ENCODE results near the gene OXCT2.
"Not testable (repeated sequence)": the region's sequence is repeated elsewhere in the genome, so short reads cannot be mapped to it uniquely, and the experiment has no call there.

OXCT2 gene

DNA sequence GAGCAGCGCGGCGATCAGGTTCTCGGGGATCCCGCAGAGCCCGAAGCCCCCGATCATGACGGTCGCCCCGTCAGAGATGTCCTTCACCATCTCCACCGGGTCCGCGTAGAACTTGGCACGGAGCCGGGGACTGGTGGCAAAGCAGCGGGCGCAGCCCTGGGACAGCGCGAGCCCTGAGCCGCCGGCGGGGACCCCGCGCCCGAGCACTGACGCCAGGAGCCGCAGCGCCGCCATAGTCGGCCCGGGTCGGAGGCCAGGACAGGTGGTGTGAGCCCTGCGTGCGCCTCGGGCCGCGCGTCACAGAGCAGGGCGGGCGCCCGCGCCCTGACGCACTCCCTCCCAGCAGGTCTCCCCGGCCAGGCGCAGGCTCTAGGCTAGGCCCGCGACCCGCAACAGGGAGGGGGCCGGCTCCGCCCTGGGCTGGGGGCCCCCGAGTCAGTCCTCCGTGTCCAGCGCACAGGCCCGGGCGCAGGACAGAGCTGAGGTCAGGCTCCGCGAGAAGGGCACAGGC lies at the start of gene OXCT2:
TSS of gene OXCT2 (minus strand) at position 327 of the 511 bp plus-strand sequence. CDS start at position 234, 93 bp downstream.
- not testable (repeated sequence) for FAIRE-seq

DNA sequence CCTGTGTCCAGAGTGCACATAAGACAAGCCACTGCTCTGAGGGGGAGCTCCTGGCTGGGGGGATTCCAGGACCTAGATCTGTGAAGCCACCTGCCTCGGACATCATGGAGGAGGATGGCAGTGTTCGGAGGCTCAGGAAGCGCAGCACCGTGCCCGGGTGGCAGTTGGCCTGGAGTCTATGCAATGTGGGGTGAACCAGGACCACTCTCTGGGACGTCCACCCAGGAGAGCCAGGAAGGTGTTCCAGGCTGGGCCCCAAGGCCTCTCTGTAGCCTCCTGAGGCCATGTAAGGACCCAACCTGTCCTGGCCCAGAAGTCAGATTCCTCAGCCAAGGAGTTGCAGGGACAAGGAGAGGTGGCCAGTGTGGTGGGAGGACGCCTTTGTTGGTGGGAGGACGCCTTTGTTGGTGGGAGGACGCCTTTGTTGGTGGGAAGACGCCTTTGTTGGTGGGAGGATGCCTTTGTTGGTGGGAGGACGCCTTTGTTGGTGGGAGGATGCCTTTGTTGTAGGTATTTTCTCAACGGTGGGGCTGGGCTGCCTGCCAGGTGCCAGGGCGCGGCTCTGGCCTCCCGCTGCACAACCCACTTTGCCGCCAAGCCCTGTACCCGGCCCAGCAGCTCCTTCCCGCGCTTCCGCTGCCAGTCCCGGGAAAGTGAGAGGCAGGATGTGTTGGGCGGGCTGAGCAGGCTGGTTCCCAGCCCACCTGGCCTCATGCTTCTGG lies 48.1 kb upstream of the OXCT2 start:
- FAIRE-seq = no peak

DNA sequence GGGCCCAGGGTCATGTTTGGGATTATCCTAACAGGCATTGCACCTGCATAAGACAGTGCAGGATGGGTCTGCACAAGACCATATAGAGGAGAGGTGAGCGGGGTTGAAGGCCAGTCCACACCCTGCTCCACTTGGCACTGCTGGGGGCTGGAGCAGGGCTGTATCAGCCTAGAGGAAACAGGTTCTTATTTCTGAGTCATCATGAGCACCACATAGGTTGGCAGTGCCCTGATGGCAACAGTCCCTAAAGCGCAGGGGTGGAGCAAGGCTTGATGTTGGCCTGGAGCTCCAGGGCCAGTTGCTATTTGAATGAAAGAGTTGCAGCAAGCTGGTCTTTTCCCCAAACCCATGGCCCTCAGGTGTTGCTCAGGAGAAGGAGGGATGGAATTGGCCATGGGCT lies 47.3 kb upstream of the OXCT2 start:
- FAIRE-seq = no peak

DNA sequence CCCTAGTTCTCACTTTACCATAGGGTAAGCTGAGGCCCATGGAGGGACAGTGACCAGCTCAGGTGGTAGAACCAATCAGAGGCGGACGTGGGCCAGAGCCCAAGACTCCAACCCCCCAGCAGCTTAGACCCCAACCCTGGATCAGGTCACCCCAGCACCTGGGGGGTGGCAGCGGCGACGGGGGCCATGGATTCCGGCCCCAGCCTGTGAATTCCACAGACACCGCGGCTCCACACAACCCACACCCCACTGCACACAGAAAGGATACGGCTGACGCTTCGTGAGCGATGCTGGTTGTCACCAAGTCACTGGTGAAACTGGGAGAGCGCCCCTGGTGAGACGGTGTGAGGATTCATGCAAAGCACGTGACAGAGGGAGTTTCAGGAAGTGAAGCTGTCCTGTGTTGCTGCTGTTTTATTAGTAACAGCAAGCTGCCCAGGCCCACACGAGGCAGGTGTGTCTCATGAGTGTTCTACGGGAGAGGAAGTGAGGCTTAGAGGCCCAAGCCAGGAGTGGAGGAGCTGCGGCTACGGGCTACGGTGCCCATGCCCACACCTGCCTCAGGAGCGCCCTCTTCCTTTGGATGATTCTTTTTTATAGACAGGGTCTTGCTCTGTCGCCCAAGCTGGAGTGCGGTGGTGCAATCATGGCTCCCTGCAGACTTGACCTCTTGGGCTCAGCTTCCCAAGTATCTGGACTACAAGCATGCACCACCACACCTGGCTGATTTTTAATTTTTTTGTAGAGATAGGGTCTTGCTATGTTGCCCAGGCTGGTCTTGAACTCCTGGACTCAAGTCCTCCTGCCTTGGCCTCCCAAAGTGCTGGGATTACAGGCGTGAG lies 46.2 kb upstream of the OXCT2 start:
- peak; percentile 60 for FAIRE-seq

DNA sequence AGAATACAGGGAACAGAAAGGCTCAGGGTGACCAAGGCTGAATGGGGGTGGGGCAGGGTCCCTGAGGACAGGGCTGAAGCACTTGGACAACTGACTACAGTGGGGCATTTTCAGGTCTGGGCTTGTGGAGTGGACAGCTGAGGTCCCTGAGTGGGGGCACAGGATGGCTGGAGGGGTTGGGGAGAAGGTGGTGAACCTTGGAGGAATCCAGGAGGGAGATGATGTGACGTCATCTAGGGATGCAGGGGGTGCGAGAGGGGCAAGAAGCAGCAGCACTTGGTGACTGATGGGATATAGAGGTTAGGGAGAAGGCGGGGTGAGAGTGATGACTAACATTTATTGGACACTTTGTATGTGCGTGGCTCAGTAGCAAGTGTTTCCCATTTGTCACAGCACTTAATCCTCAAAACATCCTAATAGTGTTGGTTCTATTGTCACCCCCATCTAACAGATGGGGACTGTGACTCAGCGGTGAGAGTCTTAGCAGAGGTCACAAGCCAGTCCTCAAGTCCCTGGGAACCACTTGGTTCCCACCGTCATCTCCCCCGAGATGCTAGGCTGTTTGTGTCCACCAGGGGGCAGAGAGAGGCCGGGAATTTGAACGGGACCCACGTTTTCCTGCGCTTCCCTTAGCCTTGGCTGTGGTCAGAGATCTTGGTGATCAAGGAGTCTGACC lies 45.4 kb upstream of the OXCT2 start:
- FAIRE-seq = peak; percentile 47

DNA sequence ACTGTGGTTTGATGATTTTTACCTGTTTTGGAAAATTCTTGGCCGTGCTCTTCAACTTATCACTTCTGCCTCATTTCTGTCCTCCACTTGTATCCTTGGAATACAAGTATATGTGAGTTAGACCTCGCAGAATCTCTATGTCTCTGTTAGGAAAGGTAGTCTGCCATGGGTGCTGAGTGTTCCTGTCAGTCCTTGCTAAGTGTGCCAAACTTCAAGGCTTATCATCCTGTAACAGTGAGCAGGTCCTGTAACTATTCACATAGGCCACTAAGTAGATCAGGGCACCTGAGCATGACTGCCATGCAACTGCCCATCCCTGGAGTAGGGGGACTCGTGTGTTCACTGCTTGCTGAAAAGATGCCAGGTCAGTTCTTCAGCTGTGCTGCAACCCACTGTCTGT lies 41.8 kb upstream of the OXCT2 start:
- no peak for FAIRE-seq

DNA sequence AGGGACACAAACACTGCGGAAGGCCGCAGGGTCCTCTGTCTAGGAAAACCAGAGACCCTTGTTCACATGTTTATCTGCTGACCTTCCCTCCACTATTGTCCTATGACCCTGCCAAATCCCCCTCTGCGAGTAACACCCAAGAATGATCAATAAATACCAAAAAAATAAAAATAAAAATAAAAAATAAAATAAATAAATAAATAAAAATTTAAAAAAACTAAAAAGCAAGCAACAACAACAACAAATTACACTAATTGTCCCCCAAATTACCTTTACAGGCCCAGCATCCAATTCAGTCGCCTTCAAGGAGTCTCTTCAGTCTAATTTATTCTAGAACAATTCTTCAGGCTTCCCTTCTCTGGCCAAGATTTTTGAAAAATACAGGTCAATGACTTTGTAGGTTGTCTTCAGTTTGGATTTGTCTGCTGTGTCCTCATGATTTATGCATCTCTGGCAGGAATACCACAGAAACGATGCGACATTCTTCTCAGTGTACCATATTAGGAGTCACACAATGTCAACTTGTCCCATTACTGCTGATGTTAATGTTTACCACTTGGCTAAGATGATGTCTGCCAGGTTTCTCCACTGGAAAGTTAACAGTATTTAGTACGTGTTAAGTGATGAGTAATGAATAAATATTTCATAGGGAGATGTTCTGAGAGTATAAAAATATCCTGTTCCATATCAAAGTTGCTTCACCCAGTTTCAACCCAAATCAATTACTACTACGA lies 37.8 kb upstream of the OXCT2 start:
- no peak for FAIRE-seq

DNA sequence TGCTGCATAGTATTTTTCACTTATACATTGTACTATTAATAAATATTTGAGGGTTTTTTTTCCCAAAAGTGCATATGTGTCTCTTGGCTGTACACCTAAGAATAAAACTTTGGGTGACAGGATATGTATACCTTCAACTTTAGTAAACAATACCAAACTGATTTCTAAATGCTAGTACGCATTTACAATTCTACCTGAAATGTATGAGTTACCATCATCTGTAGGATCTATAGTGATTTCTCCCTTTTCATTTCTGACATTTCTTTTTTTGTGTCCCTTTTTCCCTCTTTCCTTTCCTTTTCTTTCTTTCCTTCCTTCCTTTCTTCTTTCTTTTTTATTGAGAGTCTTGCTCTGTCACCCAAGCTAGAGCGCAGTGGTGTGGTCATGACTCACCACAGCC lies 34.2 kb upstream of the OXCT2 start:
- no peak for FAIRE-seq

DNA sequence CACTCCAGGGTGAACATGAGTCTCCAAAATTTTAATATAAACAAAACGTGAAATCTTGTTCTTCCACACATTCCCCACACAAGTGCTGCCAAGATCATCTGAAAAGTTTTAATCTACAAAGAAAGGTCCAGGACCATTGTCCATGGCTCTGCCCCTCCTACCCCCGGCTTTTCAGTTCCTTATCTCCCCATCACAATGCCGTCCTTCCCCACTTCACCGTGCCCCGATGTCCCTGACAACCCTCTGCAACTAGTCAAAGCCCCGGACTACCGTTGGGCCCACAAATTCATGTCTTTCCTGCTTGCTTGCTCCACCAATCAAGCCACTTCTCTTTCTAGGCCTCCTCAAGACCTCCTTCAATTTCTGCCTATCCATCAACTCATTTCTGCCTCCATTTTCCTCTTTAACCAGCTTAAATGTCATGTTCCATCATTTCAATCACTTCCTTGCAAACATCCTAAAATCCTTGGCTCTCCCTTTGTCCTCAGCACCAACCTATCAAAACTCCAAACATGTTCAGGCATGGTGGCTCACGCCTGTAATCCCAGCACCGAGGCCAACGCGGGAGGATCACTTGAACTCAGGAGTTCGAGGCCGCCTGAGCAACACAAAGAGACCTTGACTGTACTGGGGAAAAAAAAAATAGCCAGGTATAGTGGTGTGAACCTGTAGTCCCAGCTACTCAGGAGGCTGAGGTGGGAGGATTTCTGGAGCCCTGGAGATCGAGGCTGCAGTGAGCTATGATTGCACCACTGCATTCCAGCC lies 31.5 kb upstream of the OXCT2 start:
- no peak for FAIRE-seq

DNA sequence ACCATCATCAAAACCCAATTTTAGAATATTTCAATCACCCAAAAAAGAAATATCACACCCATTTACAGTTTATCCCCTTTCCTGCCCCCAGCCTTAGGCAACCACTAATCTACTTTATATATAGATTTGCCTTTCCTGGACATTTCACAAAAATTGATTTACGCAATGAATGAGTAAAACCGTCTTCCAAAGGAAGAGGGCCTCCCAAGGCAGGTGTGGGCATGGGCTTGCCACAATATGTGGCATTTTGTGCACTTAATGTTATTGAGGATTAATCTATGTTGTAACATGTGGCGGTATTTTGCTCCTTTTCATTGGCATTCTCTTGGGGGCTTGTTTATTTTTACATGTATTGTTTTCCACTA lies 29.3 kb upstream of the OXCT2 start:
- FAIRE-seq = no peak

DNA sequence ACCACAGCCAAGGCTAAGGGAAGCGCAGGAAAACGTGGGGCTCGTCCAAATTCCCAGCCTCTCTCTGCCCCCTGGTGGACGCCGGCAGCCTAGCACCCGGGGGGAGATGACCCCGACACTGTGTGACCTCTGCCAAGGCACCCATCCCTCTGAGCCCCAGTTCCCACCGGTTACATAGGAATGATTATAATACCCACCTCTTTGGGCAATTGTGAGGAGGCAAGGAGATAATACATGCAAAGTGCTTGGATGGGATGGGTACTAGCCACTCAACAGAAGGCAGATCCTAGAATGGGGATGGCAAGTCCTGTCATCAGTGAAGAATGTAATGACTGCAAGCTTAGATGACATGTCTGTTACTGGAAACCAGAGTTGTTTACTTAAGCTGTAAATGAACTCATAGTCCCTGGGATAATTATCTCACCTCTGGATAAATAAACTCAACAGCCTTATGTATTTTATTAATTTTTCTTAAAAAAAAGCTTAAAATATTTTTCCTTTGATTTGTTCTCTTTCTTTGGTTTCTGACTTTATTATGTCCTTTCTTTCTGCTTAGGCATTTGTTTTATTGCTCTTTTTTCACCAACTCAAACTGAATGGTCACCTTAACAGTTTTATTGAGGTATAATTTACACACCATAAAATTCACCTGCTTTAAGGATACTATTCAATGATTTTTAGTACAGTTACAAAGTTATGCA lies 28.8 kb upstream of the OXCT2 start:
- no peak for FAIRE-seq

DNA sequence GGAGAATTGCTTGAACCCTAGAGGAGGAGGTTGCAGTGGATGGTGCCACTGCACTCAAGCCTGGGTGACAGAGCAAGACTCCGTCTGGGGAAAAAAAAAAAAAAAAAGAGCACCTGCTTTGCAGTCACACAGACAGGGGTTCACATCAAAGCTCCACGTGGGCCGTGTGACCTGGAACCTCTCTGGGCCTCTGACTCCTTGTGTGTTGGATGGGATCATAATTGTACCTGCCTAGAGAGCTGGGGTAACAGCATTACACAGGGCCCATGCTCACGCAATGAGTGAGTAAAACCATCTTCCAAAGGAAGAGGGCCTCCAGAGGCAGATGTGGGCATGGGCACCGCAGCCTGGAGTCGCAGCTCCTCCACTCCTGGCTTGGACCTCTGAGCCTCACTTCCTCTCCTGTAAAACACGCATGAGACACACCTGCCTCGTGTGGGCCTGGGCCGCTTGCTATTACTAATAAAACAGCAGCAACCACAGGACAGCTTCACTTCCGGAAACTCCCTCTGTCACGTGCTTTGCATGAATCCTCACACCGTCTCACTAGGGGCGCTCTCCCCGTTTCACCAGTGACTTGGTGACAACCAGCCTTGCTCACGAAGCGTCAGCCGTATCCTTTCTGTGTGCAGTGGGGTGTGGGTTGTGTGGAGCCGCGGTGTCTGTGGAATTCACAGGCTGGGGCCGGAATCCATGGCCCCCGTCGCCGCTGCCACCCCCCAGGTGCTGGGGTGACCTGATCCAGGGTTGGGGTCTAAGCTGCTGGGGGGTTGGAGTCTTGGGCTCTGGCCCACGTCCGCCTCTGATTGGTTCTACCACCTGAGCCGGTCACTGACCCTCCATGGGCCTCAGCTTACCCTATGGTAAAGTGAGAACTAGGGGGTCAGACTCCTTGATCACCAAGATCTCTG lies 28.0 kb upstream of the OXCT2 start:
- not testable (repeated sequence) for FAIRE-seq

DNA sequence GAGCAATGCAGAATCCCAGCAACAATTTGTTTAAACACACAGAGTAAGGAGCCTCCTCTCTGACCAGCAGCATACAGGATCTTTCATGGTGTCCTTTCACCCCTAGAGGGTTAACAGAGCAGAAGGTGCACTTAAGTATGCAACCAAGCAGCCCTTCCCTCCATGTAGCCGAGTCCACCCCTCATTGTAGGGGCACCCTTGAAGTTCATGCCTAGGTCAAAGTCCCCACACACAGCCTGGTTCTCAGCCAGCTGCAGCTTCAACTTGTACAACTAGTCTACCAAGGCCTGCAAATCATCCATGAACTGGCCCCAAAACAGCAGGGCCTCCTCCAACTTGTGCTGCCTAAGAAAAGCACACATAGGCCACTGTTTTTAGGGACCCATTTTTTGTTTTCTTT lies 24.5 kb upstream of the OXCT2 start:
- FAIRE-seq = no peak

DNA sequence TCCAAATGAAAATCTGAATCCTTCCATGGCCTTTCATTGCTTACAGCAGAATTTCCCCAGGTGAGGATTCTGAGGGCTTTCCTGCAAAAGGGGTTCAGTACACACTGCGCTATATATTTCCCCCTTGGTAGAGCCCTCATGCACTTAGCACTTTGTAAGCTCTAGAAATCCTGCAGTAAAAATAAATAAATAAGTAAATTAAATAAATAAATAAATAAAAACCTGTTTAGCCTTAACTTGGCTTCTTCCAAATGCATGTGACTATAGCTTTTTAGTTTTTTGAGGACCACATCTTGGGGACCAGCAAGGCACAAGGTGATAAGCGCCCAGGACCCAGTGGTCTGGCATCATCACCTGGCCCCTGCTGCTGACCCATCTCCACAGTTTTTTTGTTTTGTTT lies 20.7 kb upstream of the OXCT2 start:
- no peak for FAIRE-seq

DNA sequence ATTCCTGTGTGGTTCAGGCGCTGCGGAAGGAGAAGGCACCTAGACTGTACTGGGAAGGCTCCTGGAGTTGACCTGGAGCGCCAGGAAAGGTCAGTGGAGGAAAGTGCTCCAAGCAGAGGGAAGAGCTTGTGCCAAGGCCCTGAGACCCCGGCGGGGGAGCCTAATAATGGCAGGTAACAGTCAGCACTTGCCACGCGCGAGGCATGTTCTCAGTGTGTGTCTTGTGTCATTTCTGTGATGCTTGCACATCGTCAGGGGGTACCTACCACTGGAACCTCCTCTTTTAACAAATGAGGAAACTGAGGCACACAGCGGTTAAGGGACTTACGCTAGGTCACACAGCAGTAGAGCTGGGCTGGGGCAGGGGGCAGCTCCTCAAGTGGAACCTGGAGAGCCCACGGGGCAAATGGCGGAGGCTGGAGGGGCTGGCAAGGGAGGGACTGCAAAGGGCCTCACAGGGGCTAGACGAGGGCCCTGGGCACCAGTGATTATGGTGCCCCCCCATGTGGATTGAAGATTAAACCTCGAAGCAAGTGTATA lies 18.5 kb upstream of the OXCT2 start:
- FAIRE-seq = no peak

DNA sequence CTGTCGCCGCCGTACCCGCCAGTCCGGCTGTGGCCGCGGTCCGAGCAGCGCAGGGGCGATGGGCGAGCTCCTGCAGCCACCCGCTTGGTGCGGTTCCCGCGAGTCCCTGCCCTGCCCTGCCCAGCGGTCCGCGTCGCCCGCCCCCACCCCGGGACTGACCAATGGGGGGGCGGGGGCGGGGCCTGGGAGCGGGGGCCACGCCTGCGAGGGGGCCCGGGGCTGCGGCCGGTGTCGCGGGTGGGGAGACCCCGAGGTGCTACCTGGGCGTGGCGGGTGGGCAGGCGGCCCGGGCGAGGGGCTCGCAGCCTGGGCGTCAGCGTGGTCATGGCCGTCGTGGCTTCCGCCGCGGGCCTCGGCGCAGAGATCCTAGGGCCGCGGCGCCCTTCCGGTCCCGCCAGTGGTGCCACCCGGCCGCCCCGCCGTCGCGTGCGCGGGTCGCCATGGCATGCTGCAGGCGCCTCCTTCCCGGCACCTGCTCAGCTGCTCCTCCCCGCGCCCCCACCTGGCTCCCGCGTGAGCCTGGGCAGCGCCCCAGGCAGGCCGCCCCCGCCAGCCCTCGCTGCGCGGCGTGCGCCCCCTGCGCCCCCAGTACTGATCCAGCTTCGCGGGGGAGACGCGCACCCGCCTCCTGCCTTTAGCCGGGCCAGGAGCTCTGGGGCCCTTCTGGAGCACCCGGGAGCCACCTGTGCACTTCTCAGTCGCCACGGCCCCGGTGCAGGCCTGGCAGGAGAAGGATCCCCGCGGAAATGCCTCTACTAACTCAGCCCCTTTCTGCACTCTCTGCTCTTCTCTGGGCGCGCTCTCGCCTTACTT lies 17.8 kb upstream of the OXCT2 start, which contains the start of gene BMP8B:
TSS of gene BMP8B (minus strand) at position 108 of the 813 bp plus-strand sequence. CDS start 380 bp downstream, outside the sequence.
- no peak for FAIRE-seq

DNA sequence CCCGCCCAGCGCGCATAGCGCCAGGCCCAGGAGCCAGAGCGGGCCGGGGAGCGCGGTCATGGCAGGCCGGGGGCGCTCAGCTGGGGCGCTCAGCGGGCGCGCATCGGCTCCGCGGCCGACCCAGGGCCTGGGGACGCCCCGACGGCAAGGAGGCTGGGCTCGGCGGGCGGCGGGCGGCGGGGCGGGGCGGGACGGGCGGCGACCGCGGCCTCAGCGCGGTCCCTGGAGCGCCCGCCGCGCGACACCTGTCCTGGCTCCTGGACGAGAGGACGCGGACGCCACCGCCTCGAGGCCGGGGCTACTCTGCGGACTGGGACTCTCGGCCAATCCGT lies 17.2 kb upstream of the OXCT2 start:
- FAIRE-seq = no peak

DNA sequence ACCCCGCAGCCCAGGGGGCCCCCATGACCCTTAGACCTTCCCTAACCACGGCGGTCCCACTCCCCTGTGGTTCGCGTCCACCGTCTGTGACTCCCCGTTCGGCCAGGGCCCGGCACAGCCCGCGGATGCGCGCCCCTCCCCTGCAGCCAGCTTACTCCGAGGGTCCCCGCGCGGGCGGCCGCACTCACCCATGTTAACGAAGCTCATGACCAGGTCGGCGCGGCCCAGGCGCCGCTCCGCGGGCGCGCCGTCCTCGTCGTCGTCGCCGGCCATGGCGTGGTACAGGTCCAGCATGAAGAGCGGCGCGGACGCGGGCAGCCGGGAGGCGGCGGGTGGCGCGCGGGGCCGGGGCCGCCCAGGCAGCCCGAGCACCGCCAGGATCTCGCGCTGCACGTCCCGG lies 16.8 kb upstream of the OXCT2 start:
- FAIRE-seq = not testable (repeated sequence)

DNA sequence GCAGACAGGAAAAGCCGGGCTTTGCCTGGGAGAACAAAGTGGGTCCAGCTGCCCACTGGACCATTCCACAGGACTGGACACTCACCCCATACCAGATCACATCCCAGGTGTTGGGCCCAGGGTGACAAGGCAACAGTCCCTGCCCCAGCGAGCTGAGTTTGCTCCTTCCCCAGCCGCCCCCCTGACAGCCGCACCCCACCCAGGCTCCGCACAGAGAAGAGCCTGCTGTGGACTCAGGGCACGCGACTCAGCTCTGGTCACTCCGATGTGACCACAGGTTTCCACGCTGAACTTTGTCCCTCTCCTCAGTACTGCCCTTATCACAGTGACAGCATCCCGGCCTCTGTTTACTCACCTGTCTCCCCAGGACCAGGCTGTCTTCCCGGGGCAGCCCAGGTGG lies 16.3 kb upstream of the OXCT2 start:
- no peak for FAIRE-seq

All from colon (tissue), 2 donors.